Measurements from ENCODE around the gene TMBIM6.
"Not testable (repeated sequence)": the region's sequence is repeated elsewhere in the genome, so short reads cannot be mapped to it uniquely, and the experiment has no call there.

GRCh38 chr12:49713952-49714351 lies 27.4 kb upstream of the TMBIM6 start:
- TF ChIP-seq KDM1A (IDR thresholded peaks at IDR 0.05; ENCODE audit: low read depth); CTCF (IDR thresholded peaks at IDR 0.05): not testable (repeated sequence)

All from A549 (cell line).